HCT116 (cell line): ENCODE measurements around the gene EDEM1.

Source experiments
- CEBPB ChIP-seq: IDR thresholded peaks from 2 replicates; pipeline ENCODE4 v1.6.1; 2012; ENCODE audit warnings: low read depth
- CTCF ChIP-seq, 3 experiments: fragments of 200-600 bp in 1 of 3; sonication (generic) in 1 of 3; IDR thresholded peaks in 2 of 3; conservative IDR thresholded peaks in 1 of 3; 2 replicates each; pipeline ENCODE4 v1.5.1; 2012 to 2017; ENCODE audit warnings: low read depth in 2 of 3, low read length in 2 of 3, antibody characterized with exemption in 1 of 3, borderline replicate concordance in 1 of 3, control low read depth in 1 of 3, mild to moderate bottlenecking in 1 of 3, mixed read lengths in 1 of 3, mixed run types in 1 of 3, moderate library complexity in 1 of 3; ENCODE audit not compliant: insufficient read depth in 1 of 3
- POLR2A ChIP-seq: IDR thresholded peaks from 2 replicates; pipeline ENCODE4 v1.7.0; 2011; ENCODE audit warnings: borderline replicate concordance; ENCODE audit not compliant: insufficient read depth, insufficient read length; ENCODE audit errors: extremely low read depth
- POLR2AphosphoS5 ChIP-seq: IDR thresholded peaks from 2 replicates; pipeline ENCODE4 v1.6.1; 2011; ENCODE audit warnings: mild to moderate bottlenecking, low read depth, low read length, moderate library complexity

GRCh38 chr3:5170975-5171374, 16.5 kb upstream of the EDEM1 start:
- TF ChIP-seq POLR2AphosphoS5 (no peak), CTCF (IDR thresholded peaks at IDR 0.05 in 2 of 3, conservative IDR thresholded peaks at IDR 0.05 in 1 of 3; ENCODE audit: borderline replicate concordance in 1 of 3, insufficient read depth in 1 of 3, low read depth in 2 of 3, low read length in 2 of 3) (no peak), POLR2A (no peak), CEBPB (no peak)
